K562 (cell line): ENCODE results near the gene RPL7A. TPM values are rescaled to one million over a fixed set of nuclear protein-coding genes. Genes with fewer than 3 reads are reported as not detected.

Experiments used
- CLOCK ChIP-seq: fragments of 250-450 bp; sonication (Bioruptor Pico); IDR thresholded peaks from 2 replicates; pipeline ENCODE4 v1.4.0; 2020; ENCODE audit warnings: mild to moderate bottlenecking, moderate library complexity, borderline replicate concordance
- EZH2 ChIP-seq: IDR thresholded peaks from 2 replicates; pipeline ENCODE4 v1.6.1; 2012; ENCODE audit warnings: low read depth, mild to moderate bottlenecking, inconsistent platforms, low read length, borderline replicate concordance
- LEF1 ChIP-seq: fragments of 450-650 bp; IDR thresholded peaks from 2 replicates; pipeline ENCODE4 v1.6.1; 2016; ENCODE audit warnings: mild to moderate bottlenecking
- MCM5 ChIP-seq: fragments of 450-650 bp; IDR thresholded peaks from 2 replicates; pipeline ENCODE4 v1.6.1; 2016; ENCODE audit warnings: low read depth
- RERE ChIP-seq: sonication (generic); formaldehyde crosslinking; IDR thresholded peaks from 2 replicates; pipeline ENCODE4 v1.8.0; 2023; ENCODE audit warnings: missing genetic modification reagents, mild to moderate bottlenecking, borderline replicate concordance
- SRSF7 ChIP-seq: fragments of 200-400 bp; formaldehyde crosslinking; optimal IDR thresholded peaks from 2 replicates; pipeline ENCODE3; 2017; ENCODE audit warnings: mild to moderate bottlenecking, low read depth, low read length
- ZBTB17 ChIP-seq: fragments of 450-650 bp; formaldehyde crosslinking; IDR thresholded peaks from 2 replicates; pipeline ENCODE4 v1.4.0; 2020; ENCODE audit warnings: mild to moderate bottlenecking
- ZNF318 ChIP-seq, 2 experiments: fragments of 450-650 bp; IDR thresholded peaks; 2 replicates each; pipeline ENCODE4 v1.6.1; 2016; ENCODE audit warnings: mild to moderate bottlenecking in 2 of 2, borderline replicate concordance in 1 of 2, low read depth in 1 of 2, moderate library complexity in 1 of 2
- ZNF57 ChIP-seq: fragments of 450-650 bp; formaldehyde crosslinking; IDR thresholded peaks from 2 replicates; pipeline ENCODE4 v1.4.0; 2020; ENCODE audit warnings: mild to moderate bottlenecking, moderate library complexity
- polyA plus RNA-seq, 8 experiments: library from polyadenylated mRNA; depleted of rRNA in 4 of 8; stranded (reverse) in 5 of 8; unstranded in 3 of 8; fragments of >200 nt; fragmentation: Nextera tagmentation in 2 of 8; fragmentation: Illumina TruSeq in 1 of 8; extraction: Ambion mirVana in 2 of 8; extraction: Trizol in 1 of 8; gene quantifications; 2 replicates each; pipeline versions ENCODE4 v1.2.1 to v1.2.3, GENCODE V29; 2011 to 2014; ENCODE audit warnings: inconsistent platforms in 1 of 8, missing spikeins in 1 of 8
- total RNA-seq, 7 experiments: library from RNA; depleted of rRNA in 6 of 7; stranded (reverse); fragments of >200 nt in 6 of 7; fragmentation: Illumina TruSeq in 2 of 7; extraction: Trizol in 2 of 7; gene quantifications; 2 replicates each; pipeline versions ENCODE4 v1.2.1 to v1.2.3, GENCODE V29; 2011 to 2021; ENCODE audit warnings: low replicate concordance in 1 of 7

The RPL7A gene
- total and polyA plus RNA-seq, 9 of the 15 experiments (the other 6 are each of a cell fraction or from before 2014, with no cell fraction given), result 1,935 to 3,760 (median 2,652) TPM

GRCh38 chr9:133347985-133348717 is at the start of gene RPL7A, which contains the start of gene MED22 (continued):
- no peak for TF ChIP-seq EZH2
- TF ChIP-seq LEF1, result no peak
- TF ChIP-seq SRSF7, result no peak
- no peak for TF ChIP-seq MCM5
- peak; percentile 86 for TF ChIP-seq ZBTB17 (CRISPR knock-in tag)
- no peak for TF ChIP-seq RERE
- TF ChIP-seq ZNF57 (CRISPR knock-in tag), result no peak
- TF ChIP-seq ZNF318 (IDR thresholded peaks at IDR 0.05; ENCODE audit: borderline replicate concordance in 1 of 2, low read depth in 1 of 2), result peak in 1 of 2 experiments; percentile 92; a peak in 2 of 4 replicates
- TF ChIP-seq CLOCK (CRISPR knock-in tag), result no peak
